Measurements from ENCODE around the gene RXRB.
"Not testable (repeated sequence)": the region's sequence is repeated elsewhere in the genome, so short reads cannot be mapped to it uniquely, and the experiment has no call there.

Gene RXRB

DNA sequence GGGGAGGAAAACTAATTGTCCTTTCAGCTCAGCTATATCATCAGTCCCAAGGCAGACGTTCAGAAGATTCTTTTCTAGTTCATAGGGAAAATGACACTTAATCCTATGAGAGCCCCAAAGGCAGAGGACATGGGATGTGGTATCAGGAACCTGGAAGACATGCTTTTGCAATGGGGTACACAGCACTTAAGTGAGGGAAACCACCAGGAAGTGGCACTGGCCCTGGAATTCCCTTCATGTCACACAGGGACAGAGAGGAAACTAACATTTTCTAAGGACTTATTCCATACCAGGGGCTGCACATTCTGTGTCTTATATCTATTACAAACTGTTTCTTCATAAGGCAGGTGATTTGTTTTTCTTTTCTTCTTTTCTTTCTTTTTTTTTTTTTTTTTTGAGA lies 43.0 kb upstream of the RXRB start:
- peaks cover 40% of the 10 kb centered on the region for H3K27me3 Mint-ChIP-seq (ENCODE audit: low read depth)
- no peak overlapping the region for H3K4me3 Mint-ChIP-seq
- no peaks in the 10 kb centered on the region for H3K9me3 Mint-ChIP-seq
- no peaks in the 10 kb centered on the region for H3K36me3 Mint-ChIP-seq (ENCODE audit: low read depth)
- TF ChIP-seq, protein P1, sequence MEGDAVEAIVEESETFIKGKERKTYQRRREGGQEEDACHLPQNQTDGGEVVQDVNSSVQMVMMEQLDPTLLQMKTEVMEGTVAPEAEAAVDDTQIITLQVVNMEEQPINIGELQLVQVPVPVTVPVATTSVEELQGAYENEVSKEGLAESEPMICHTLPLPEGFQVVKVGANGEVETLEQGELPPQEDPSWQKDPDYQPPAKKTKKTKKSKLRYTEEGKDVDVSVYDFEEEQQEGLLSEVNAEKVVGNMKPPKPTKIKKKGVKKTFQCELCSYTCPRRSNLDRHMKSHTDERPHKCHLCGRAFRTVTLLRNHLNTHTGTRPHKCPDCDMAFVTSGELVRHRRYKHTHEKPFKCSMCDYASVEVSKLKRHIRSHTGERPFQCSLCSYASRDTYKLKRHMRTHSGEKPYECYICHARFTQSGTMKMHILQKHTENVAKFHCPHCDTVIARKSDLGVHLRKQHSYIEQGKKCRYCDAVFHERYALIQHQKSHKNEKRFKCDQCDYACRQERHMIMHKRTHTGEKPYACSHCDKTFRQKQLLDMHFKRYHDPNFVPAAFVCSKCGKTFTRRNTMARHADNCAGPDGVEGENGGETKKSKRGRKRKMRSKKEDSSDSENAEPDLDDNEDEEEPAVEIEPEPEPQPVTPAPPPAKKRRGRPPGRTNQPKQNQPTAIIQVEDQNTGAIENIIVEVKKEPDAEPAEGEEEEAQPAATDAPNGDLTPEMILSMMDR (IDR thresholded peaks at IDR 0.05; ENCODE audit: unreplicated experiment in 3 of 3), result no peak
- no peak overlapping the region for H3K27ac Mint-ChIP-seq
- H3K4me1 Mint-ChIP-seq, result peaks cover under 1% of the 10 kb centered on the region

DNA sequence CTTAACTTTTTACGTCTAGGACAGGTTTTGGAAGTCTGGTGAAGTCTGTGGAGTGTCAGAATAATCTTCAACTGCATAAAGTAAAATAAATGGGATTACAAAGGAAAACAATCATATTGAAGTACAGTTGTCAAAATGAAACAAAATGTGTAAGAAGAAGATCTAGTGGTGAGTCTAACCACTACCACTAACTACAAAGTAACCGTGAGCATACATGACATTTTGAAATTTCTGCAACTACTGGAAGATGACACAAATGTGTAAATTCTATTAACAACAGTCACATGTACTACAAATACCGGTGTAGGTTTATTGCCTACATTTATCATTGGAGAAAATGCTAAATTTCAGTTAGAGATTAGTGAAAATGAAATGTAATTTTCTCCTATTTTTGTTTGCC lies 41.5 kb upstream of the RXRB start:
- Mint-ChIP-seq H3K36me3 (ENCODE audit: low read depth) (no peaks in the 10 kb centered on the region), H3K9me3 (no peaks in the 10 kb centered on the region), H3K4me3 (no peak overlapping the region), H3K27me3 (ENCODE audit: low read depth) (peaks cover 40% of the 10 kb centered on the region), H3K27ac (no peak overlapping the region), H3K4me1 (no peaks in the 10 kb centered on the region)
- TF ChIP-seq, protein P1 (IDR thresholded peaks at IDR 0.05; ENCODE audit: unreplicated experiment in 3 of 3), result no peak

DNA sequence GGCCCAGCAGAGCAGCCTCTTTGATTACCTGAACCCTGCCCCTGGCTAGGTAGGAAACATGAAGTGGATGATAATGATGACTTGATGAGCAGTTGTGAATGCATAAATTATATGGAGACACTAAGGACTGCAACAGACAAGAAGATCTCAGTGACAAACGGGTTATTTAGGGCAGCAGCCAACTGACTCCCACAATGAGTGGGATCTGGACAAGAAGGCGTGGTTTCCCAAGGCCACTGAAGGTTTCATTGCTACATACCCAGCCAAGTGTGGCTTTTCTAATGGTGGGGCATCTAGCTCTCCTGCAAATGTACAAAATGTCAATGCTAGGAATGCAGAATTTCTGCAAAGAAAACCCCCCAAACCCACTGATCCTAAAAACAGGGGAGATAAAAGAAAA lies 37.3 kb upstream of the RXRB start:
- TF ChIP-seq, protein P1 (IDR thresholded peaks at IDR 0.05; ENCODE audit: unreplicated experiment in 3 of 3), result no peak
- H3K4me3 Mint-ChIP-seq, result no peak overlapping the region
- H3K36me3 Mint-ChIP-seq (ENCODE audit: low read depth), result no peaks in the 10 kb centered on the region

DNA sequence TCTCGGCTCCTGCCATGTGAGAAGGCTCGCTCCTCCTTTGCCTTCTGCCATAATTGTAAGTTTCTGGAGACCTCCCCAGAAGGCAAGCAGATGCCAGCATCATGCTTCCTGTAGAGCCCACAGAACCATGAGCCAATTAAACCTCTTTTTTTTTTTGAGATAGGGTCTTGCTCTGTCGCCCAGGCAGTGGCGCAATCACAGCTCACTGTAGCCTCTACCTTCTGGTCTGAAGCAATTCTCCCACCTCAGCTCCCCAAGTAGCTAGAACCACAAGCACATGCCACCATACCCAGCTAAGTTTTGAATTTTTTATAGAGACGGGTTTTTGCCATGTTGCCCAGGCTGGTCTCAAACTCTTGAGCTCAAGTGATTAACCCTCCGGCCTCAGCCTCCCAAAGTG lies 36.4 kb upstream of the RXRB start:
- Mint-ChIP-seq H3K36me3 (ENCODE audit: low read depth) (no peaks in the 10 kb centered on the region), H3K4me1 (peaks cover 21% of the 10 kb centered on the region), H3K27ac (no peak overlapping the region), H3K4me3 (no peak overlapping the region), H3K27me3 (ENCODE audit: low read depth) (peaks cover 13% of the 10 kb centered on the region), H3K9me3 (no peaks in the 10 kb centered on the region)
- TF ChIP-seq, protein P1 (IDR thresholded peaks at IDR 0.05; ENCODE audit: unreplicated experiment in 3 of 3), result no peak

More for the DNA sequence above, 37.3 kb upstream of the RXRB start:
- Mint-ChIP-seq H3K27ac (peak overlapping the region in 1 of 3 experiments; percentile 6), H3K9me3 (no peaks in the 10 kb centered on the region), H3K4me1 (peaks cover 17% of the 10 kb centered on the region), H3K27me3 (ENCODE audit: low read depth) (peaks cover 20% of the 10 kb centered on the region)

DNA sequence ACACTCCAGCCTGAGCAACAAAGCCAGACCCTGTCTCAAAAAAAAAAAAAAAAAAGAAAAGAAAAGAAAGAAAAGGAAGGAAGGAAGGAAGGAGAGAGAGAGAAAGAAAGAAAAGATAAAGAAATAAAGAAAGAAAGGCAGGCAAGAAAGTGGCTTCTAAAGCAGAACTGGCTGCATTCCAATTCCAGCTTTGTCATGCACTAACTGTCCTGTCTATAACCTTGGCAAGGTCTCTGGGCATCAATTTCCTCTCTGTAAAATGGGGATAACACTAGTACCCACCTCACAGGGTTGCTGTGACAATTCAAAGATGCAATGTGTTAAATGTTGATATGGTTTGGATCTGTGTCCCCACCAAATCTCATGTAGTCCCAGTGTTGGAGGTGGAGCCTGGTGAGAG lies 35.9 kb upstream of the RXRB start:
- H3K4me3 Mint-ChIP-seq, result no peak overlapping the region
- TF ChIP-seq, protein P1 (IDR thresholded peaks at IDR 0.05; ENCODE audit: unreplicated experiment in 3 of 3), result no peak
- peaks cover 13% of the 10 kb centered on the region for H3K27me3 Mint-ChIP-seq (ENCODE audit: low read depth)
- peaks cover 21% of the 10 kb centered on the region for H3K4me1 Mint-ChIP-seq
- H3K27ac Mint-ChIP-seq, result no peak overlapping the region
- H3K9me3 Mint-ChIP-seq, result no peaks in the 10 kb centered on the region
- no peaks in the 10 kb centered on the region for H3K36me3 Mint-ChIP-seq (ENCODE audit: low read depth)

DNA sequence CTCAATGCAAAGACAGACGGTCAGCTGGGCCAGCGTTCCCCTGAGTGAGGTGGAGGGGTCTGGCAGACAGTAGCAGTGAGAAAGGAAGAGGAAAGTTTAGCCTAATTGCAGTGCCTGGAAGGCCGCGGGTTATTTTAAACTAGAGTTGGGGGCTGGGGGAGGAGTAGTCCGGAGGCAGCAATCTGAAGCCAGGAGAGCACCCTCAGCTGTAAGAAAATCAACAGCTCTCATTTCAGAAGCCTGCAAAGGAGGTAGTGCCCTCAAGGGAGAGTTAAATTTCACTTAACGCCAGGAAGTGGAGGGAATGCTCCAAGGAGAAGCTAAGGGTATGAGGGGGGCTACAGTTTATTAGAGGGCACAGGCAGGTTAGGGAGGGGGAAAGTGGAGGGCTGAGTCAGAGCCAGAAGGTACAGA lies 34.8 kb upstream of the RXRB start:
- peak overlapping the region; percentile 27 to 87 (median 55) for H3K27ac Mint-ChIP-seq

DNA sequence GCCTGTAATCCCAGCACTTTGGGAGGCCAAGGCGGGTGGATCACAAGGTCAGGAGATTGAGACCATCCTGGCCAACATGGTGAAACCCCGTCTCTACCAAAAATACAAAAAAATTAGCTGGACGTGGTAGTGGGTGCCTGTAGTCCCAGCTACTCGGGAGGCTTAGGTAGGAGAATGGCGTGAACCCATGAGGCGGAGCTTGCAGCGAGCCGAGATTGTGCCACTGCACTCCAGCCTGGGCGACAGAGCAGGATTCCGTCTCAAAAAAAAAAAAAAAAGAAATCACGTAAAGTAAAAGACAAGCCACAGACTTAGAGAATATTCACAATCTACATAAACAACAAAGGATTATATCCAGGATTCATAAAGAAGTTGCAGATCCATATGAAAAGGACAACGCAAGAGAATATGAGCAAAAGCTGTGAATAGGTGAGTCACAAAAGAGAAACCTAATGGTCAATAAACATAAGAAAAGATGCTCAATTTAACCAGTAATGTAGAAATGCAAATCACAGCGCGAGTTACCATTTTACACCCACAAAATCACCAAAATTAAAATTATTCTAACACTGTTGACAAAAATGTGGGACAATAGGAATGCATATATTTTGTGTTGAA lies 26.1 kb upstream of the RXRB start:
- H3K9me3 Mint-ChIP-seq; H3K4me1 Mint-ChIP-seq; H3K36me3 Mint-ChIP-seq (ENCODE audit: low read depth); H3K4me3 Mint-ChIP-seq; H3K27ac Mint-ChIP-seq: not testable (repeated sequence)
- H3K27me3 Mint-ChIP-seq (ENCODE audit: low read depth), result peaks cover 16% of the 10 kb centered on the region

More for the DNA sequence above, 34.8 kb upstream of the RXRB start:
- Mint-ChIP-seq H3K27me3 (ENCODE audit: low read depth) (peaks cover 8% of the 10 kb centered on the region), H3K4me3 (peak overlapping the region in 1 of 3 experiments; percentile 48), H3K9me3 (no peaks in the 10 kb centered on the region), H3K36me3 (ENCODE audit: low read depth) (no peaks in the 10 kb centered on the region), H3K4me1 (peaks cover 21% of the 10 kb centered on the region)
- TF ChIP-seq, protein P1 (IDR thresholded peaks at IDR 0.05; ENCODE audit: unreplicated experiment in 3 of 3), result no peak

All from nephron (organoid).